ENCODE data around the gene F2RL1. TPM values are rescaled to one million over a fixed set of nuclear protein-coding genes. Genes with fewer than 3 reads are reported as not detected.
A peak's percentile ranks its signal among the peaks of the same experiment; 100 is the strongest.
"Not testable (repeated sequence)": the region's sequence is repeated elsewhere in the genome, so short reads cannot be mapped to it uniquely, and the experiment has no call there.

The F2RL1 gene
- total and polyA plus RNA-seq, 7 experiments from 2014 or later, result 0.48 to 6.2 (median 3.2) TPM

DNA sequence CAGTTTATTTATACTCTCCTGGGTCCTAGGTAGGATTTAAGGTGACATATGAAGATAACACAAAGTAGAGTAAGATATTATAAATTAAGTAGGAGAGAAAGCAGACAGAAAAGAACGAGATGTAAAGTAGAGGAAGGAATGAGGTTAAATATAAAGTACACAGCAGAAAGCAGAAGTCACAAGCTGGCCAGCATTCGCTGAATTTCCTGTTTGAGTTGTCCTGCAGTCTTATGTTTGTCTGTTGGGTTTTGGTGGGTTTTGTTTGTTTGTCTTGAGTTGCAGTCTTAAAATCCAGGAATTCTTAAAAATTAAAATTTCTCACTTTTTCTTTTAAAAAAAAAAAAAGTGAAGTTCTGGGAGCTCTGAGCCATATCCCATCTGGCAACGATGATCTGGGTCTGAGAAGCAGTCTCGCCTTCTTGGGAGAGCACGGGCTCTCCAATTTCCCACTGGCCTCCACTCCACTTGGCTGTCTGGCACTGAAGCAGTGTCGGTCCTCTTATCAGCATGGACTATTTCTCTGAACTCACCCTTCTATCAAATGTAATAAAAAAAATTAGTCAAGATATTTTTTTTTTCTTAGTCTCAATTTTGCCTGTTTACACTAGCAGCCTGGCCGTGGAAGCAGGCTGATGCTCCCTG, 33.0 kb downstream of the F2RL1 start:
- H3K4me3 Mint-ChIP-seq, result peak overlapping the region in 2 of 10 donors; percentile 59 to 76
- ATAC-seq, result no peak
- no peaks in the 10 kb centered on the region for H3K36me3 ChIP-seq (ENCODE audit: control insufficient read depth in 2 of 3, insufficient read depth in 3 of 3, low read length in 3 of 3)
- ChIA-PET POLR2A (interaction anchor here (0.6 kb wide), 1 partner anchor 138 kb away, joined by 4 read pairs; no protein-coding TSS in a partner anchor), CTCF (no interaction called here)
- intact Hi-C loops (cut with micrococcal nuclease), result loop anchor here in 1 of 2 donors (10.0 kb wide), 1 partner anchor 137 kb away; the partner anchor contains the start of gene F2R
- peak overlapping the region in 3 of 9 donors; percentile 78 to 81 (median 80) for H3K27ac Mint-ChIP-seq
- no peaks in the 10 kb centered on the region for H3K27me3 Mint-ChIP-seq
- no peaks in the 10 kb centered on the region for H3K27me3 ChIP-seq (ENCODE audit: control insufficient read depth in 2 of 2, insufficient read depth in 2 of 2, low read length in 2 of 2)
- no peaks in the 10 kb centered on the region for H3K9me3 ChIP-seq (ENCODE audit: control insufficient read depth in 2 of 3, low read length in 3 of 3)
- H3K4me3 ChIP-seq (ENCODE audit: low read length), result no peak overlapping the region
- peaks cover 0 to 23% (median 0%) of the 10 kb centered on the region in 11 donors for H3K9me3 Mint-ChIP-seq
- peaks cover 18 to 44% of the 10 kb centered on the region in 2 donors for H3K4me1 ChIP-seq (ENCODE audit: control insufficient read depth in 2 of 2, insufficient read depth in 2 of 2, low read length in 2 of 2)
- H3K4me1 Mint-ChIP-seq, result peaks cover 35 to 64% (median 55%) of the 10 kb centered on the region in 7 donors
- H3K36me3 Mint-ChIP-seq, result peaks cover 0 to 43% (median 0%) of the 10 kb centered on the region in 5 donors
- no peak for DNase-seq
- no peak overlapping the region for H3K27ac ChIP-seq (ENCODE audit: low read depth, low read length)

DNA sequence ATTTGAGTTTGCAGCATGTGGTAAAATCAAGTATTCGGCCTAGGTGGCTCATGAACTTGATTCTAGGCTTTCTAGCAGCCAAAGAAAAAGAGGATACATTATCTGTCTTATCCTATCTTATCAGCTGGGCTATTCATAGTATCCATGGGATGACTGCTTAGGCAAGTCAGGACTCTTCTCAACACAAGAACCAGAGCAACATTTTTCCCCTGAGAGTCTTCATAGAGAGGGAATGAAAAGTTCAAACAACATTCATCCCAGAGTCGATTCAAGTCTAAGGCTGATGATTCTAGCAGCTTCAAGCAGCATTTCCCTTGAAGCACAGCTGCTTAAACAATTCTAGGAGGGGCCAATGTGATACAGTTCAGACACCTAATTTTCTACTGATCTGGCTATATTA, 33.9 kb downstream of the F2RL1 start:
- ChIA-PET POLR2A (no interaction called here), CTCF (no interaction called here)
- H3K4me1 Mint-ChIP-seq, result peaks cover 37 to 66% (median 58%) of the 10 kb centered on the region in 7 donors
- H3K27ac Mint-ChIP-seq, result peak overlapping the region in 3 of 9 donors; percentile 14 to 78 (median 18)
- no peak overlapping the region for H3K27ac ChIP-seq (ENCODE audit: low read depth, low read length)
- no peaks in the 10 kb centered on the region for H3K9me3 ChIP-seq (ENCODE audit: control insufficient read depth in 2 of 3, low read length in 3 of 3)
- no peaks in the 10 kb centered on the region for H3K27me3 ChIP-seq (ENCODE audit: control insufficient read depth in 2 of 2, insufficient read depth in 2 of 2, low read length in 2 of 2)
- no peak overlapping the region for H3K4me3 ChIP-seq (ENCODE audit: low read length)
- H3K4me3 Mint-ChIP-seq, result no peak overlapping the region
- H3K9me3 Mint-ChIP-seq, result peaks cover 0 to 23% (median 0%) of the 10 kb centered on the region in 11 donors
- DNase-seq, result no peak
- peaks cover 21 to 48% of the 10 kb centered on the region in 2 donors for H3K4me1 ChIP-seq (ENCODE audit: control insufficient read depth in 2 of 2, insufficient read depth in 2 of 2, low read length in 2 of 2)
- intact Hi-C loops (cut with micrococcal nuclease), result loop anchor here in 1 of 2 donors (10.0 kb wide), 1 partner anchor 138 kb away; the partner anchor contains the start of gene F2R
- no peak for ATAC-seq
- H3K36me3 ChIP-seq (ENCODE audit: control insufficient read depth in 2 of 3, insufficient read depth in 3 of 3, low read length in 3 of 3), result no peaks in the 10 kb centered on the region
- no peaks in the 10 kb centered on the region for H3K27me3 Mint-ChIP-seq
- peaks cover 0 to 44% (median 0%) of the 10 kb centered on the region in 5 donors for H3K36me3 Mint-ChIP-seq

DNA sequence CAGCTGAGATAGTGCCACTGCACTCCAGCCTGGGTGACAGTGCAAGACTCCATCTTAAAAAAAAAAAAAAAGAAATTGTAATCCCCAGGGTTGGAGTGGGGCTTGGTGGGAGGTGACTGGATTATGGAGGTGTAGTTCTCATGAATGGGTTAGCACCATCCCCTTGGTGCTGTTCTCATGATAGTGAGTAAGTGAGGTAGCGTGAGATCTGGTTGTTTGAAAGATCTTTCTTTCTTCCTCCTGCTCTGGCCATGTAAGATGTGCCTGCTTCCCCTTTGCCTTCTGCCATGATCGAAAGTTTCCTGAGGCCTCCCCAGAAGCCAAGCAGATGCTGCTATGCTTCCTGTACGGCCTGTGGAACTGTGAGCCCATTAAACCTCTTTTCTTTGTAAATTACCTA, 34.9 kb downstream of the F2RL1 start:
- DNase-seq; H3K4me3 ChIP-seq (ENCODE audit: low read length); H3K27ac ChIP-seq (ENCODE audit: low read depth, low read length); POLR2A ChIA-PET; H3K27me3 Mint-ChIP-seq; H3K36me3 ChIP-seq (ENCODE audit: control insufficient read depth in 2 of 3, insufficient read depth in 3 of 3, low read length in 3 of 3); CTCF ChIA-PET; ATAC-seq; H3K27me3 ChIP-seq (ENCODE audit: control insufficient read depth in 2 of 2, insufficient read depth in 2 of 2, low read length in 2 of 2); H3K9me3 ChIP-seq (ENCODE audit: control insufficient read depth in 2 of 3, low read length in 3 of 3): not testable (repeated sequence)
- peak overlapping the region in 5 of 9 donors; percentile 2 to 25 (median 13) for H3K27ac Mint-ChIP-seq
- intact Hi-C loops (cut with micrococcal nuclease), result loop anchor here in 1 of 2 donors (10.0 kb wide), 1 partner anchor 139 kb away; the partner anchor contains the start of gene F2R
- H3K36me3 Mint-ChIP-seq, result peaks cover 0 to 44% (median 0%) of the 10 kb centered on the region in 5 donors
- H3K9me3 Mint-ChIP-seq, result peaks cover 0 to 23% (median 0%) of the 10 kb centered on the region in 11 donors
- H3K4me3 Mint-ChIP-seq, result peak overlapping the region in 2 of 10 donors; percentile 6 to 9
- H3K4me1 ChIP-seq (ENCODE audit: control insufficient read depth in 2 of 2, insufficient read depth in 2 of 2, low read length in 2 of 2), result peaks cover 21 to 48% of the 10 kb centered on the region in 2 donors
- peaks cover 37 to 66% (median 58%) of the 10 kb centered on the region in 7 donors for H3K4me1 Mint-ChIP-seq

DNA sequence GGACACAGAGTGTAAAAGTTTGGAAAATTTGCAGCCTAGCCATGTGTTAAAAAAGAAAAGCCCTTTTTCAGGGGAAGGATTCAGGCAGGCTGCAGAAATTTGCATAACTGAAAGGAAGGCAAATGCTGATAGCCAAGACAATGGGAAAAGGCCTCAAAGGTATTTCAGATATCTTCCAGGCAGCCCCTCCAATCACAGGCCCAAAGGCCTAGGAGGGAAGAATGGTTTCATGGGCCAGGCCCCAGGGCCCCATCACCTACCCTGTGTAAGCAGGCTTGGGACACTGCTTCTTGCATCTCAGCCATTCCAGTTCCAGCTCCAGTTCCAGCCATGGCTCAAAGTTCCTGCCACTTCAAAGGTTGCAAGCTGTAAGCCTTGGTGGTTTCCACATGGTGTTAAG, 35.8 kb downstream of the F2RL1 start:
- no peak overlapping the region for H3K27ac ChIP-seq (ENCODE audit: low read depth, low read length)
- ATAC-seq, result no peak
- no peaks in the 10 kb centered on the region for H3K27me3 Mint-ChIP-seq
- H3K36me3 Mint-ChIP-seq, result peaks cover 0 to 44% (median 0%) of the 10 kb centered on the region in 5 donors
- peaks cover 0 to 23% (median 0%) of the 10 kb centered on the region in 11 donors for H3K9me3 Mint-ChIP-seq
- H3K36me3 ChIP-seq (ENCODE audit: control insufficient read depth in 2 of 3, insufficient read depth in 3 of 3, low read length in 3 of 3), result no peaks in the 10 kb centered on the region
- peak overlapping the region in 3 of 10 donors; percentile 42 to 75 (median 56) for H3K4me3 Mint-ChIP-seq
- H3K4me1 Mint-ChIP-seq, result peaks cover 39 to 62% (median 58%) of the 10 kb centered on the region in 7 donors
- no peaks in the 10 kb centered on the region for H3K27me3 ChIP-seq (ENCODE audit: control insufficient read depth in 2 of 2, insufficient read depth in 2 of 2, low read length in 2 of 2)
- H3K27ac Mint-ChIP-seq, result peak overlapping the region in 3 of 9 donors; percentile 88 to 95 (median 90)
- no peak for DNase-seq
- intact Hi-C loops (cut with micrococcal nuclease), result loop anchor here (5.0 to 10.0 kb wide), 3 partner anchors 37 to 178 kb away; partner anchors contain the start of genes AGGF1 (in 1 of the 2), F2R (in 1 of the 2) and F2RL1 (in 1 of the 2)
- POLR2A ChIA-PET, result no interaction called here
- H3K4me3 ChIP-seq (ENCODE audit: low read length), result no peak overlapping the region
- H3K9me3 ChIP-seq (ENCODE audit: control insufficient read depth in 2 of 3, low read length in 3 of 3), result no peaks in the 10 kb centered on the region
- CTCF ChIA-PET, result interaction anchor here (0.6 kb wide), 1 partner anchor 10 kb away, joined by 3 read pairs; no protein-coding TSS in a partner anchor
- peaks cover 21 to 40% of the 10 kb centered on the region in 2 donors for H3K4me1 ChIP-seq (ENCODE audit: control insufficient read depth in 2 of 2, insufficient read depth in 2 of 2, low read length in 2 of 2)

DNA sequence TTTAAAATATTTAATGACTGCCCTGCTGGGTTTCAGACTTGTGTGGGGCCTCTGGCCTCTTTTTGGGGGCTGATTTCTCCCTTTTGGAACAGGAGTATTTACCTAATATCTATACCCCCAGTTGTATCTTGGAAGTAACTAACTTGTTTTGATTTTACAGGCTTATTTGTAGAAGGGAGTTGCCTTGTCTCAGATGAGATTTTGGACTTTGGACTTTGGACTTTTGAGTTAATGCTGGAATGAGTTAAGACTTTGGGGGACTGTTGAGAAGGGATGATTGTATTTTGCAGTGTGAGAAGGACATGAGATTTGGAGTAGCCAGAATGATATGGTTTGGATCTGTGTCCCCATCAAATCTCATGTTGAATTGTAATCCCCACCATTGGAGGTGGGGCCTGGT, 36.7 kb downstream of the F2RL1 start:
- peaks cover 21 to 31% of the 10 kb centered on the region in 2 donors for H3K4me1 ChIP-seq (ENCODE audit: control insufficient read depth in 2 of 2, insufficient read depth in 2 of 2, low read length in 2 of 2)
- DNase-seq; POLR2A ChIA-PET; H3K4me3 ChIP-seq (ENCODE audit: low read length); H3K27ac ChIP-seq (ENCODE audit: low read depth, low read length); H3K9me3 ChIP-seq (ENCODE audit: control insufficient read depth in 2 of 3, low read length in 3 of 3); H3K27me3 ChIP-seq (ENCODE audit: control insufficient read depth in 2 of 2, insufficient read depth in 2 of 2, low read length in 2 of 2); ATAC-seq; H3K27me3 Mint-ChIP-seq; H3K36me3 ChIP-seq (ENCODE audit: control insufficient read depth in 2 of 3, insufficient read depth in 3 of 3, low read length in 3 of 3): not testable (repeated sequence)
- H3K9me3 Mint-ChIP-seq, result peaks cover 0 to 23% (median 0%) of the 10 kb centered on the region in 11 donors
- H3K4me3 Mint-ChIP-seq, result peak overlapping the region; percentile 35 to 77 (median 70)
- H3K27ac Mint-ChIP-seq, result peak overlapping the region; percentile 49 to 95 (median 84)
- intact Hi-C loops (cut with micrococcal nuclease), result loop anchor here (5.0 to 10.0 kb wide), 3 partner anchors 38 to 177 kb away; partner anchors contain the start of genes AGGF1 (in 1 of the 2), F2R (in 1 of the 2) and F2RL1 (in 1 of the 2)
- CTCF ChIA-PET, result interaction anchor here (0.6 kb wide), 2 partner anchors 10 to 452 kb away, joined by 3 read pairs; partner anchors contain the start of gene IQGAP2
- peaks cover 0 to 40% (median 0%) of the 10 kb centered on the region in 5 donors for H3K36me3 Mint-ChIP-seq
- peaks cover 32 to 53% (median 49%) of the 10 kb centered on the region in 7 donors for H3K4me1 Mint-ChIP-seq

DNA sequence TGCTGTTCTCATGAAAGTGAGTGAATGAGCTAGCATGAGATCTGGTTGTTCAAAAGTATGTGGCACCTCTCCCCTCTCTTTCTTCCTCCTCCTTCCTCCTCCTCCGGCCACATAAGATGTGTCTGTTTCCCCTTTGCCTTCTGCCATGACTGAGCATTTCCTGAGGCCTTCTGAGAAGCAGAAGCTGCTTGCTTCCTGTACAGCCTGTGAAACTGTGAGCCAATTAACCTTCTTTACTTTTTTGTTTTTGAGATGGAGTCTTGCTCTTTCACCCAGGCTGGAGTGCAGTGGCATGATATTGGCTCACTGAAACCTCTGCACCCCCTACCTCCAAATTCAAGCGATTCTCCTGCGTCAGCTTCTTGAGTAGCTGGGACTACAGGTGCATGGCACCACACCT, 37.1 kb downstream of the F2RL1 start:
- peak; percentile 88 for ATAC-seq
- peak overlapping the region; percentile 27 for H3K27ac ChIP-seq (ENCODE audit: low read depth, low read length)
- peaks cover 27 to 49% (median 45%) of the 10 kb centered on the region in 7 donors for H3K4me1 Mint-ChIP-seq
- no peak overlapping the region for H3K4me3 ChIP-seq (ENCODE audit: low read length)
- peak overlapping the region; percentile 49 to 95 (median 84) for H3K27ac Mint-ChIP-seq
- intact Hi-C loops (cut with micrococcal nuclease), result loop anchor here (5.0 to 10.0 kb wide), 3 partner anchors 39 to 176 kb away; partner anchors contain the start of genes AGGF1 (in 1 of the 2), F2R (in 1 of the 2) and F2RL1 (in 1 of the 2)
- CTCF ChIA-PET, result interaction anchor here (1.5 kb wide), 1 partner anchor 1175 kb away, joined by 3 read pairs; no protein-coding TSS in a partner anchor
- H3K4me3 Mint-ChIP-seq, result peak overlapping the region; percentile 35 to 77 (median 70)
- H3K36me3 ChIP-seq (ENCODE audit: control insufficient read depth in 2 of 3, insufficient read depth in 3 of 3, low read length in 3 of 3), result no peaks in the 10 kb centered on the region
- H3K27me3 ChIP-seq (ENCODE audit: control insufficient read depth in 2 of 2, insufficient read depth in 2 of 2, low read length in 2 of 2), result no peaks in the 10 kb centered on the region
- H3K4me1 ChIP-seq (ENCODE audit: control insufficient read depth in 2 of 2, insufficient read depth in 2 of 2, low read length in 2 of 2), result peaks cover 21 to 27% of the 10 kb centered on the region in 2 donors
- H3K9me3 Mint-ChIP-seq, result peaks cover 0 to 23% (median 0%) of the 10 kb centered on the region in 11 donors
- POLR2A ChIA-PET, result no interaction called here
- H3K27me3 Mint-ChIP-seq, result no peaks in the 10 kb centered on the region
- no peaks in the 10 kb centered on the region for H3K9me3 ChIP-seq (ENCODE audit: control insufficient read depth in 2 of 3, low read length in 3 of 3)
- peak in 7 of 9 donors; percentile 23 to 60 (median 43) for DNase-seq
- H3K36me3 Mint-ChIP-seq, result peaks cover 0 to 40% (median 0%) of the 10 kb centered on the region in 5 donors

All from naive thymus-derived CD4-positive, alpha-beta T cell (primary cell).